Peyer's patch (tissue), 4 donors: Measurements from ENCODE around the gene C4A.

Source experiments
- CTCF ChIP-seq, 6 experiments: fragments of 450-650 bp in 4 of 6; fragments of 200-600 bp in 2 of 6; sonication (generic) in 1 of 6; IDR thresholded peaks; one replicate each; pipeline ENCODE4 v1.5.1; 2017 to 2019; ENCODE audit warnings: antibody characterized with exemption in 6 of 6, mild to moderate bottlenecking in 3 of 6, moderate library complexity in 1 of 6
- POLR2A ChIP-seq, 2 donors: fragments of 450-650 bp; IDR thresholded peaks; one replicate each; pipeline ENCODE4 v1.5.1; 2017; ENCODE audit warnings: antibody characterized with exemption in 2 of 2, mild to moderate bottlenecking in 2 of 2, moderate library complexity in 2 of 2

GRCh38 chr6:31970604-31971271 is 11.1 kb upstream of the C4A start:
- TF ChIP-seq POLR2A (IDR thresholded peaks at IDR 0.05) = no peak
- TF ChIP-seq CTCF (IDR thresholded peaks at IDR 0.05) = no peak
